GM12801 (cell line): Measurements from ENCODE around the gene MEGF9.

Experiments
- CTCF ChIP-seq: IDR thresholded peaks from one replicate; pipeline ENCODE4 v1.5.1; 2011; ENCODE audit warnings: control low read depth; ENCODE audit not compliant: insufficient read length; ENCODE audit errors: extremely low read depth

The MEGF9 gene

GRCh38 chr9:120755044-120755443 lies 40.8 kb upstream of the MEGF9 start:
- TF ChIP-seq CTCF, result no peak

- no peak for TF ChIP-seq CTCF
Observed at GRCh38 chr9:120750421-120750820, 36.2 kb upstream of the MEGF9 start.

GRCh38 chr9:120745278-120745677 lies 31.0 kb upstream of the MEGF9 start:
- TF ChIP-seq CTCF, result no peak

GRCh38 chr9:120742951-120743416 lies 28.7 kb upstream of the MEGF9 start:
- TF ChIP-seq CTCF, result peak; percentile 86

- no peak for TF ChIP-seq CTCF
Observed at GRCh38 chr9:120741701-120742100, 27.4 kb upstream of the MEGF9 start.

GRCh38 chr9:120741191-120741590 lies 26.9 kb upstream of the MEGF9 start:
- TF ChIP-seq CTCF, result no peak

GRCh38 chr9:120740132-120740531 lies 25.9 kb upstream of the MEGF9 start:
- no peak for TF ChIP-seq CTCF
